ENCODE results near the gene FGF5. TPM values are rescaled to one million over a fixed set of nuclear protein-coding genes. Genes with fewer than 3 reads are reported as not detected.

FGF5 gene
- total RNA-seq, 1 donor from 2014 or later = not detected

DNA sequence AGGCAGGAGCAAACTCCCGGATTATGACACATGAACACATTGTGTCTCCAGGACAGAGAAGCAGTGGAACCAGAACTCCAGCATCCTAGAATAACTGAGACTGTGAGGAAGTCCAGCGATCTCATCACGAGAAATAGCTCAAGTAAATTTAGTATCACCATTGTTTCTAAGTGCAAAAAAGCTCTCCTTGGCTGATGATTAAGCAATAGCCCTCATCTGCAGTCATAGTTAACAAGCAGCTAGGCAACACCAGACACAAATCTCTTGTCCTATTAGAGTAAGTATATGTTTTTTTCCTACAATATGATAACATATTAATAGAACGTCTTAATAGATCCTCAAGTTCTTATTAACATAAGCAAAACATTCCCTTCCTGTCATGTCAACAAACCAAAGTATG, 66.7 kb downstream of the FGF5 start:
- Histone ChIP-seq H3K9me3 (ENCODE audit: low read depth) (no peaks in the 10 kb centered on the region), H2AFZ (replicated peaks) (no peak overlapping the region), H3K4me2 (no peak overlapping the region), H3K79me2 (ENCODE audit: low read depth) (no peaks in the 10 kb centered on the region), H3K36me3 (no peaks in the 10 kb centered on the region), H3K4me3 (no peak overlapping the region), H3F3A (ENCODE audit: low read depth) (no peaks in the 10 kb centered on the region), H3K27ac (no peak overlapping the region), H3K9ac (no peak overlapping the region), H4K20me1 (ENCODE audit: low read depth) (peaks cover 4% of the 10 kb centered on the region), H3K27me3 (peaks cover 92% of the 10 kb centered on the region), H3K4me1 (peaks cover 4% of the 10 kb centered on the region)
- Mint-ChIP-seq H3K27ac (no peak overlapping the region), H3K4me1 (peaks cover 8% of the 10 kb centered on the region), H3K27me3 (ENCODE audit: insufficient read depth, low read depth) (peaks cover 9% of the 10 kb centered on the region), H3K9me3 (no peaks in the 10 kb centered on the region), H3K4me3 (no peak overlapping the region), H3K36me3 (no peaks in the 10 kb centered on the region)
- TF ChIP-seq EZH2 (IDR thresholded peaks at IDR 0.05) = no peak
- DNase-seq (ENCODE audit: low spot score) = no peak

DNA sequence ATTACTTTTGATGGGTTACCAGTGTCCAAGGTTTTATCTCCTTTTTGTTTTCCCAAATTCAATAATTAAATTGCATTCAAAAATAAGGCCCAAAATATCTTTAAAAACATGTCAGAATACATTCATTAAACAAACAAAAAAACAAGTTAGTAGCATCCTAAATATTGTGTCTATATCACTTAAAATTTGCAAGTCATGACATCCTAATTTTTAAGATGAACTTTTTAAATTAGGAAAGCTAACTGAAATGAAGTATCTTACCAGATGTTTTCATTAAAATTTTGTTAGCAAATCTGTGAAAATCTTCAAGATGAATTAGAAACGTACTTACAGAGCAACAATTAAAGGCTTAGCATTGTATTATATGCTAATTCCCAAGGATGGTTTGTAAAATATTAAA, 68.1 kb downstream of the FGF5 start:
- DNase-seq (ENCODE audit: low spot score) = no peak
- H3K4me3 Mint-ChIP-seq = no peak overlapping the region
- H3K9me3 Mint-ChIP-seq = no peaks in the 10 kb centered on the region

DNA sequence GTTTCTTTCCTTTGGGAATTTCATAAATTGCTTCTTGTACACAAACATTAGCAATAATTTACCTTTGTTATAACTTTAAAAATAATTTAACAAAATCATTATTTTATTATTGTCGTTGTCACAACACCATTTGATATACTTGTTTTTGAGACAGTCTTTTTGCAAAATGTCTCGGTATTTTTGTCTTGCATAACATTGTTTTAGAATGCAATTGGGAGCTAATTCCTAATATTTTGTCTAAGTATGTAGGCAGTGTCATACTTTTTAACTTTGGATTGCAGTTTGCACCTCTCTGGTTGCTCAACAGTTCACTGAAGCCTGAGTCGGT, 68.7 kb downstream of the FGF5 start:
- DNase-seq (ENCODE audit: low spot score) = no peak
- peaks cover 86% of the 10 kb centered on the region for H3K27me3 ChIP-seq
- Mint-ChIP-seq H3K9me3 (no peaks in the 10 kb centered on the region), H3K36me3 (no peaks in the 10 kb centered on the region), H3K4me1 (peaks cover 8% of the 10 kb centered on the region), H3K4me3 (peak overlapping the region; percentile 91), H3K27me3 (ENCODE audit: insufficient read depth, low read depth) (peaks cover 13% of the 10 kb centered on the region), H3K27ac (no peak overlapping the region)
- peak overlapping the region; percentile 64 for H3K4me3 ChIP-seq
- H4K20me1 ChIP-seq (ENCODE audit: low read depth) = peaks cover 4% of the 10 kb centered on the region
- H3F3A ChIP-seq (ENCODE audit: low read depth) = no peaks in the 10 kb centered on the region
- H3K79me2 ChIP-seq (ENCODE audit: low read depth) = no peaks in the 10 kb centered on the region
- peak overlapping the region; percentile 48 for H2AFZ ChIP-seq (replicated peaks)
- peak overlapping the region; percentile 82 for H3K4me2 ChIP-seq
- H3K4me1 ChIP-seq = peaks cover 4% of the 10 kb centered on the region
- no peaks in the 10 kb centered on the region for H3K36me3 ChIP-seq
- no peak overlapping the region for H3K9ac ChIP-seq
- no peak overlapping the region for H3K27ac ChIP-seq
- no peaks in the 10 kb centered on the region for H3K9me3 ChIP-seq (ENCODE audit: low read depth)
- TF ChIP-seq, protein P1, sequence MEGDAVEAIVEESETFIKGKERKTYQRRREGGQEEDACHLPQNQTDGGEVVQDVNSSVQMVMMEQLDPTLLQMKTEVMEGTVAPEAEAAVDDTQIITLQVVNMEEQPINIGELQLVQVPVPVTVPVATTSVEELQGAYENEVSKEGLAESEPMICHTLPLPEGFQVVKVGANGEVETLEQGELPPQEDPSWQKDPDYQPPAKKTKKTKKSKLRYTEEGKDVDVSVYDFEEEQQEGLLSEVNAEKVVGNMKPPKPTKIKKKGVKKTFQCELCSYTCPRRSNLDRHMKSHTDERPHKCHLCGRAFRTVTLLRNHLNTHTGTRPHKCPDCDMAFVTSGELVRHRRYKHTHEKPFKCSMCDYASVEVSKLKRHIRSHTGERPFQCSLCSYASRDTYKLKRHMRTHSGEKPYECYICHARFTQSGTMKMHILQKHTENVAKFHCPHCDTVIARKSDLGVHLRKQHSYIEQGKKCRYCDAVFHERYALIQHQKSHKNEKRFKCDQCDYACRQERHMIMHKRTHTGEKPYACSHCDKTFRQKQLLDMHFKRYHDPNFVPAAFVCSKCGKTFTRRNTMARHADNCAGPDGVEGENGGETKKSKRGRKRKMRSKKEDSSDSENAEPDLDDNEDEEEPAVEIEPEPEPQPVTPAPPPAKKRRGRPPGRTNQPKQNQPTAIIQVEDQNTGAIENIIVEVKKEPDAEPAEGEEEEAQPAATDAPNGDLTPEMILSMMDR (IDR thresholded peaks at IDR 0.05) = no peak
- TF ChIP-seq EZH2 (IDR thresholded peaks at IDR 0.05) = no peak
- no peak for TF ChIP-seq EZH2phosphoT487 (IDR thresholded peaks at IDR 0.05)

More for the DNA sequence above, 68.1 kb downstream of the FGF5 start:
- Histone ChIP-seq H3K36me3 (no peaks in the 10 kb centered on the region), H3K27me3 (peaks cover 92% of the 10 kb centered on the region), H3K9me3 (ENCODE audit: low read depth) (no peaks in the 10 kb centered on the region), H3K27ac (no peak overlapping the region), H3K4me3 (no peak overlapping the region), H3K4me1 (peaks cover 4% of the 10 kb centered on the region), H3K9ac (no peak overlapping the region), H3K4me2 (no peak overlapping the region), H3F3A (ENCODE audit: low read depth) (no peaks in the 10 kb centered on the region), H3K79me2 (ENCODE audit: low read depth) (no peaks in the 10 kb centered on the region), H4K20me1 (ENCODE audit: low read depth) (peaks cover 4% of the 10 kb centered on the region), H2AFZ (replicated peaks) (no peak overlapping the region)
- TF ChIP-seq EZH2 (IDR thresholded peaks at IDR 0.05) (no peak), EZH2phosphoT487 (IDR thresholded peaks at IDR 0.05) (no peak)
- TF ChIP-seq, protein P1 (IDR thresholded peaks at IDR 0.05) = no peak
- H3K4me1 Mint-ChIP-seq = peaks cover 8% of the 10 kb centered on the region
- peaks cover 9% of the 10 kb centered on the region for H3K27me3 Mint-ChIP-seq (ENCODE audit: insufficient read depth, low read depth)
- no peak overlapping the region for H3K27ac Mint-ChIP-seq
- no peaks in the 10 kb centered on the region for H3K36me3 Mint-ChIP-seq

DNA sequence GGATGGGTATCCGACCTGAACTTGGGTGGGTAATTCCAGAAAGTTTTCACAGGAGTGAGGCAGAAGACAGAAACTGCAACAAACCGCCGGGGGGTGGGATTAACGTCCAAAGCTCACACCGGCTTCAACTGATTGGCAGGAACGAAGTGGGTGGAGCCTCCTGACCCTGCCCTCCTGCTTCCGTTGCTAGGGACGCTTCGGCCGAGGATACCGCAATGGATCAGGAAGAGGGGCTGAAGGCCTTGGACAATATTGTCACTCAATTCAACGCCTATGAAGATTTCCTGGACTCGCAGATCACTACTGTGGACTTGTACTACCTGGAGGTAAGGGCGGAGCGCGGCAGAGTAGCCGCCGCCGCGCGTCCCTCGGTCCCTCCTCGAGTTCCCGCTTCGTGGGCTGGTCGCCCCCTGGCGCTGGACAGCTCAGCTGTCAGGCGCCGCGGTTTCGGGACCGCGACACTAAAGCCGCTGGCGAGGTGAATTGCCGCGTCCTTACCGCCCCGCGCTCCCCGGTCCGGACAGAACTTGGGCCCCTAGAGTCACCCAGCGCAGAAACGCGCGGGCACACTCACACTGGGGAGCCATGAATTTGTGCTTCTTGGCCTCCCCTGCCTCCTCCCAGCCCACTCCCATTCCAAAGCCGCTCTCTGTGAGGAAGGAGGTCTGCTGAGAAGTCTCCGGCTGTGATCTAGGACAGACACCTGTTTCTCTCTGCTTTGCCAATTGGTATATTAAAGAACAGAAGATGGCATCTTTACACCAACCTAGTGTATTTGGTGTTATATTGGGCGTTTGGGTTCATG, 69.3 kb downstream of the FGF5 start, which contains the start of gene CFAP299:
Gene CFAP299, plus strand, starts transcription at position 177 of the 805 bp plus-strand sequence.
- Histone ChIP-seq H3K9me3 (ENCODE audit: low read depth) (no peaks in the 10 kb centered on the region), H3K9ac (no peak within 1 kb of the TSS), H3K79me2 (ENCODE audit: low read depth) (no peaks in the 10 kb centered on the region), H3K4me2 (peak within 1 kb of the TSS; percentile 82), H3K36me3 (no peaks in the 10 kb centered on the region), H2AFZ (replicated peaks) (peak within 1 kb of the TSS; percentile 48), H3K4me3 (peak within 1 kb of the TSS; percentile 64), H3K27me3 (peaks cover 80% of the 10 kb centered on the region), H3K27ac (no peak within 1 kb of the TSS), H3F3A (ENCODE audit: low read depth) (no peaks in the 10 kb centered on the region), H4K20me1 (ENCODE audit: low read depth) (peaks cover 4% of the 10 kb centered on the region), H3K4me1 (peaks cover 4% of the 10 kb centered on the region)
- H3K4me1 Mint-ChIP-seq = peaks cover 8% of the 10 kb centered on the region
- no peaks in the 10 kb centered on the region for H3K36me3 Mint-ChIP-seq
- peak within 1 kb of the TSS; percentile 91 for H3K4me3 Mint-ChIP-seq
- TF ChIP-seq EZH2 (IDR thresholded peaks at IDR 0.05) (peak; percentile 82), EZH2phosphoT487 (IDR thresholded peaks at IDR 0.05) (peak; percentile 75)
- TF ChIP-seq, protein P1 (IDR thresholded peaks at IDR 0.05) = peak; percentile 66
- peaks cover 14% of the 10 kb centered on the region for H3K27me3 Mint-ChIP-seq (ENCODE audit: insufficient read depth, low read depth)
- peak; percentile 94 for DNase-seq (ENCODE audit: low spot score)
- no peak within 1 kb of the TSS for H3K27ac Mint-ChIP-seq
- H3K9me3 Mint-ChIP-seq = no peaks in the 10 kb centered on the region

Measured in neural progenitor cell (in vitro differentiated cells).